HG02973 (cell line): ENCODE results near the gene TMBIM1.
"Not testable (repeated sequence)": the region's sequence is repeated elsewhere in the genome, so short reads cannot be mapped to it uniquely, and the experiment has no call there.

Experiments
- ATAC-seq: cut with Tn5 transposase; IDR thresholded peaks from one replicate; pipeline ENCODE4 v1.9.1; 2021; ENCODE audit warnings: moderate library complexity; ENCODE audit not compliant: unreplicated experiment

The TMBIM1 gene

GRCh38 chr2:218273214-218273907 lies 18.9 kb downstream of the TMBIM1 start:
- not testable (repeated sequence) for ATAC-seq

- no peak for ATAC-seq
These were observed 19.6 kb downstream of the TMBIM1 start for GRCh38 chr2:218272531-218273212.

GRCh38 chr2:218271865-218272530 lies 20.3 kb downstream of the TMBIM1 start:
- no peak for ATAC-seq

GRCh38 chr2:218271487-218271797 lies 20.9 kb downstream of the TMBIM1 start:
- no peak for ATAC-seq

- ATAC-seq = no peak
These were observed 21.4 kb downstream of the TMBIM1 start for GRCh38 chr2:218270721-218271486.

- ATAC-seq = peak; percentile 85
These were observed 22.2 kb downstream of the TMBIM1 start, which contains the start of the genes AAMP and PNKD for GRCh38 chr2:218269900-218270720. TSS of gene AAMP (minus strand) at chr2:218270137. CDS start at chr2:218270086, 51 bp downstream. TSS of gene PNKD (plus strand) at chr2:218270519. CDS start at chr2:218270536, 17 bp downstream.

GRCh38 chr2:218267259-218267658 lies 25.0 kb downstream of the TMBIM1 start:
- ATAC-seq = no peak

- no peak for ATAC-seq
These were observed 25.9 kb downstream of the TMBIM1 start for GRCh38 chr2:218266316-218266979.

- no peak for ATAC-seq
These were observed 26.7 kb downstream of the TMBIM1 start for GRCh38 chr2:218265626-218266025.

GRCh38 chr2:218264773-218265561 lies 27.3 kb downstream of the TMBIM1 start:
- ATAC-seq = no peak

- ATAC-seq = no peak
These were observed 28.3 kb downstream of the TMBIM1 start for GRCh38 chr2:218263817-218264641.

- ATAC-seq = no peak
These were observed 29.4 kb downstream of the TMBIM1 start for GRCh38 chr2:218262631-218263586.

GRCh38 chr2:218262237-218262600 lies 30.1 kb downstream of the TMBIM1 start:
- no peak for ATAC-seq

GRCh38 chr2:218261423-218262236 lies 30.7 kb downstream of the TMBIM1 start:
- no peak for ATAC-seq

- ATAC-seq = no peak
These were observed 31.4 kb downstream of the TMBIM1 start, which contains the start of gene GPBAR1 for GRCh38 chr2:218260742-218261422. TSS of gene GPBAR1 (plus strand) at chr2:218261015. CDS start at chr2:218262725, 1,710 bp downstream.

- no peak for ATAC-seq
These were observed 32.1 kb downstream of the TMBIM1 start for GRCh38 chr2:218260166-218260565.
